A549 treated with Hydrocortisone at 1 μM for 4 hours (cell line): Measurements from ENCODE around the gene PRRC2A. TPM values are rescaled to one million over a fixed set of nuclear protein-coding genes. Genes with fewer than 3 reads are reported as not detected.

Experiments
- total RNA-seq: library from RNA; stranded (reverse); fragments of 200-300 nt; extraction: Qiagen RNA extraction; gene quantifications from 5 replicates; pipeline ENCODE4 v1.2.3, GENCODE V29; 2022

The PRRC2A gene
- 76.6 to 89.9 TPM (median 84.4 TPM) in 5 replicates for total RNA-seq

GRCh38 chr6:31620586-31621319, at the start of gene PRRC2A:
Gene PRRC2A (plus strand): TSS chr6:31620715. CDS start chr6:31622790, 2,075 bp downstream.

GRCh38 chr6:31572041-31572911, 48.2 kb upstream of the PRRC2A start, which contains the start of gene LTA:
Gene LTA (plus strand): TSS chr6:31572289. CDS start chr6:31572743, 454 bp downstream.

GRCh38 chr6:31575335-31575901, 45.1 kb upstream of the PRRC2A start, which contains the start of gene TNF:
Gene TNF (plus strand): TSS chr6:31575565. CDS start chr6:31575742, 177 bp downstream.

GRCh38 chr6:31582230-31582643, 38.3 kb upstream of the PRRC2A start, which contains the start of gene LTB:
Gene LTB (minus strand): TSS chr6:31582424. CDS start chr6:31582417, 7 bp downstream.

GRCh38 chr6:31586008-31586407, 34.5 kb upstream of the PRRC2A start, which contains the start of gene LST1:
Gene LST1 (plus strand): TSS chr6:31586277. CDS start chr6:31587300, 1,023 bp downstream.

GRCh38 chr6:31614684-31615578, 5.6 kb upstream of the PRRC2A start, which contains the start of gene AIF1:
Gene AIF1 (plus strand): TSS chr6:31615234. CDS start chr6:31615330, 96 bp downstream.

GRCh38 chr6:31655349-31656237, 35.1 kb downstream of the PRRC2A start, which contains the start of gene APOM:
Gene APOM (plus strand): TSS chr6:31655894. CDS start chr6:31655967, 73 bp downstream.

GRCh38 chr6:31660381-31661261, 40.1 kb downstream of the PRRC2A start, which contains the start of gene C6orf47:
Gene C6orf47 (minus strand): TSS chr6:31660778. CDS start chr6:31659947, 831 bp downstream.

GRCh38 chr6:31664790-31665500, 44.4 kb downstream of the PRRC2A start, which contains the start of gene GPANK1:
Gene GPANK1 (minus strand): TSS chr6:31664997. CDS start chr6:31664478, 519 bp downstream.

GRCh38 chr6:31665501-31666336, 45.2 kb downstream of the PRRC2A start, which contains the start of gene CSNK2B:
Gene CSNK2B (plus strand): TSS chr6:31666080. CDS start chr6:31666832, 752 bp downstream.

GRCh38 chr6:31669676-31670075, 49.2 kb downstream of the PRRC2A start, which contains the start of gene LY6G5B:
Gene LY6G5B (plus strand): TSS chr6:31669976. CDS start chr6:31670951, 975 bp downstream.

GRCh38 chr6:31680226-31681134, 60.0 kb downstream of the PRRC2A start, which contains the start of gene LY6G5C:
Gene LY6G5C (minus strand): TSS chr6:31681067. CDS start chr6:31680373, 694 bp downstream.

